ENCODE measurements around the gene SSBP3. TPM values are rescaled to one million over a fixed set of nuclear protein-coding genes. Genes with fewer than 3 reads are reported as not detected.

Gene SSBP3
- total and polyA plus RNA-seq, 9 of the 15 experiments (the other 6 are each of a cell fraction or from before 2014, with no cell fraction given): 8.7 to 108 (median 33.8) TPM

- TF ChIP-seq ZNF609 (CRISPR knock-in tag; IDR thresholded peaks at IDR 0.05; ENCODE audit: borderline replicate concordance) (no peak), CBFA2T3 (IDR thresholded peaks at IDR 0.05) (peak; percentile 64), CREBBP (IDR thresholded peaks at IDR 0.05; ENCODE audit: low read depth, low read length) (no peak), TCF3 (CRISPR knock-in tag; IDR thresholded peaks at IDR 0.05) (peak; percentile 19; the same call in 1 of the 2 replicates), ZNF431 (CRISPR knock-in tag; IDR thresholded peaks at IDR 0.05) (no peak), POLR2A (conservative IDR thresholded peaks at IDR 0.05) (no peak), CEBPG (CRISPR knock-in tag; IDR thresholded peaks at IDR 0.05) (no peak), CEBPG (tag; conservative IDR thresholded peaks at IDR 0.05 in 1 of 2, IDR thresholded peaks at IDR 0.05 in 1 of 2) (no peak), ZNF224 (CRISPR knock-in tag; IDR thresholded peaks at IDR 0.05) (no peak), SMARCB1 (IDR thresholded peaks at IDR 0.05; ENCODE audit: insufficient read length, low read depth) (no peak)
- TF ChIP-seq, protein P1, sequence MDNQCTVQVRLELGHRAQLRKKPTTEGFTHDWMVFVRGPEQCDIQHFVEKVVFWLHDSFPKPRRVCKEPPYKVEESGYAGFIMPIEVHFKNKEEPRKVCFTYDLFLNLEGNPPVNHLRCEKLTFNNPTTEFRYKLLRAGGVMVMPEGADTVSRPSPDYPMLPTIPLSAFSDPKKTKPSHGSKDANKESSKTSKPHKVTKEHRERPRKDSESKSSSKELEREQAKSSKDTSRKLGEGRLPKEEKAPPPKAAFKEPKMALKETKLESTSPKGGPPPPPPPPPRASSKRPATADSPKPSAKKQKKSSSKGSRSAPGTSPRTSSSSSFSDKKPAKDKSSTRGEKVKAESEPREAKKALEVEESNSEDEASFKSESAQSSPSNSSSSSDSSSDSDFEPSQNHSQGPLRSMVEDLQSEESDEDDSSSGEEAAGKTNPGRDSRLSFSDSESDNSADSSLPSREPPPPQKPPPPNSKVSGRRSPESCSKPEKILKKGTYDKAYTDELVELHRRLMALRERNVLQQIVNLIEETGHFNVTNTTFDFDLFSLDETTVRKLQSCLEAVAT (IDR thresholded peaks at IDR 0.05): no peak
- TF ChIP-seq, protein P2, sequence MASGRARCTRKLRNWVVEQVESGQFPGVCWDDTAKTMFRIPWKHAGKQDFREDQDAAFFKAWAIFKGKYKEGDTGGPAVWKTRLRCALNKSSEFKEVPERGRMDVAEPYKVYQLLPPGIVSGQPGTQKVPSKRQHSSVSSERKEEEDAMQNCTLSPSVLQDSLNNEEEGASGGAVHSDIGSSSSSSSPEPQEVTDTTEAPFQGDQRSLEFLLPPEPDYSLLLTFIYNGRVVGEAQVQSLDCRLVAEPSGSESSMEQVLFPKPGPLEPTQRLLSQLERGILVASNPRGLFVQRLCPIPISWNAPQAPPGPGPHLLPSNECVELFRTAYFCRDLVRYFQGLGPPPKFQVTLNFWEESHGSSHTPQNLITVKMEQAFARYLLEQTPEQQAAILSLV (tag; IDR thresholded peaks at IDR 0.05): no peak
Measured at GRCh38 chr1:54397090-54397591, 9.1 kb downstream of the SSBP3 start (continued).
